ENCODE results near the gene ZMYND19.
"Not testable (repeated sequence)": the region's sequence is repeated elsewhere in the genome, so short reads cannot be mapped to it uniquely, and the experiment has no call there.

The ZMYND19 gene

GRCh38 chr9:137538058-137538457 is 52.3 kb downstream of the ZMYND19 start:
- H4K20me1 ChIP-seq (ENCODE audit: low read depth, low read length) = no peaks in the 10 kb centered on the region
- TF ChIP-seq EZH2phosphoT487 (conservative IDR thresholded peaks at IDR 0.05; ENCODE audit: low read length) = no peak
- TF ChIP-seq CTCF (IDR thresholded peaks at IDR 0.05; ENCODE audit: insufficient read depth, low read length, poor library complexity, severe bottlenecking) = no peak

GRCh38 chr9:137536594-137537131 is 53.6 kb downstream of the ZMYND19 start:
- peak overlapping the region; percentile 88 for H2AFZ ChIP-seq (ENCODE audit: low read depth, low read length, severe bottlenecking)
- not testable (repeated sequence) for H3K4me3 ChIP-seq (ENCODE audit: insufficient read depth, low read length, poor library complexity, severe bottlenecking); H3K27me3 ChIP-seq (ENCODE audit: low read length); H3K9me3 ChIP-seq (ENCODE audit: insufficient read depth, low read length); H3K79me2 ChIP-seq (ENCODE audit: insufficient read depth, low read length); H3K9ac ChIP-seq (ENCODE audit: low read length); H3K9me2 ChIP-seq (replicated peaks; ENCODE audit: insufficient read depth, low read length); H3K36me3 ChIP-seq (ENCODE audit: low read length); H3K27ac ChIP-seq (ENCODE audit: low read depth, low read length); H4K20me1 ChIP-seq (ENCODE audit: low read depth, low read length); H3F3A ChIP-seq (ENCODE audit: insufficient read depth)
- peak overlapping the region; percentile 43 for H3K4me2 ChIP-seq (ENCODE audit: low read depth, low read length, poor library complexity, severe bottlenecking)

More at GRCh38 chr9:137538058-137538457, 52.3 kb downstream of the ZMYND19 start:
- no peak overlapping the region for H3K4me2 ChIP-seq (ENCODE audit: low read depth, low read length, poor library complexity, severe bottlenecking)
- no peaks in the 10 kb centered on the region for H3K79me2 ChIP-seq (ENCODE audit: insufficient read depth, low read length)
- H3K4me3 ChIP-seq (ENCODE audit: insufficient read depth, low read length, poor library complexity, severe bottlenecking) = no peak overlapping the region
- H3K9me3 ChIP-seq (ENCODE audit: insufficient read depth, low read length) = no peaks in the 10 kb centered on the region
- H3K9me2 ChIP-seq (replicated peaks; ENCODE audit: insufficient read depth, low read length) = no peaks in the 10 kb centered on the region
- no peaks in the 10 kb centered on the region for H3K27me3 ChIP-seq (ENCODE audit: low read length)
- H3F3A ChIP-seq (ENCODE audit: insufficient read depth) = peaks cover 5% of the 10 kb centered on the region; the same call in 1 of the 2 replicates
- H3K27ac ChIP-seq (ENCODE audit: low read depth, low read length) = no peak overlapping the region
- no peaks in the 10 kb centered on the region for H3K36me3 ChIP-seq (ENCODE audit: low read length)
- no peak overlapping the region for H3K9ac ChIP-seq (ENCODE audit: low read length)
- no peak overlapping the region for H2AFZ ChIP-seq (ENCODE audit: low read depth, low read length, severe bottlenecking)

- Histone ChIP-seq H3K36me3 (ENCODE audit: low read length) (no peaks in the 10 kb centered on the region), H3K27ac (ENCODE audit: low read depth, low read length) (peak overlapping the region; percentile 44), H3K27me3 (ENCODE audit: low read length) (no peaks in the 10 kb centered on the region), H3K4me2 (ENCODE audit: low read depth, low read length, poor library complexity, severe bottlenecking) (peak overlapping the region; percentile 29), H3K9ac (ENCODE audit: low read length) (peak overlapping the region; percentile 32; the same call in 1 of the 2 replicates), H3K9me3 (ENCODE audit: insufficient read depth, low read length) (no peaks in the 10 kb centered on the region), H3K4me3 (ENCODE audit: insufficient read depth, low read length, poor library complexity, severe bottlenecking) (no peak overlapping the region), H3F3A (ENCODE audit: insufficient read depth) (peaks cover 10% of the 10 kb centered on the region), H3K79me2 (ENCODE audit: insufficient read depth, low read length) (no peaks in the 10 kb centered on the region), H2AFZ (ENCODE audit: low read depth, low read length, severe bottlenecking) (peak overlapping the region; percentile 88), H4K20me1 (ENCODE audit: low read depth, low read length) (no peaks in the 10 kb centered on the region), H3K9me2 (replicated peaks; ENCODE audit: insufficient read depth, low read length) (no peaks in the 10 kb centered on the region)
- TF ChIP-seq CTCF (IDR thresholded peaks at IDR 0.05; ENCODE audit: insufficient read depth, low read length, poor library complexity, severe bottlenecking) (no peak), EZH2phosphoT487 (conservative IDR thresholded peaks at IDR 0.05; ENCODE audit: low read length) (no peak)
Observed at GRCh38 chr9:137535120-137535428, 55.2 kb downstream of the ZMYND19 start.

- no peaks in the 10 kb centered on the region for H3K9me2 ChIP-seq (replicated peaks; ENCODE audit: insufficient read depth, low read length)
- H3K4me2 ChIP-seq (ENCODE audit: low read depth, low read length, poor library complexity, severe bottlenecking) = peak overlapping the region; percentile 29
- H2AFZ ChIP-seq (ENCODE audit: low read depth, low read length, severe bottlenecking) = peak overlapping the region; percentile 88
- no peaks in the 10 kb centered on the region for H4K20me1 ChIP-seq (ENCODE audit: low read depth, low read length)
- peak overlapping the region; percentile 32; the same call in 1 of the 2 replicates for H3K9ac ChIP-seq (ENCODE audit: low read length)
- H3K27me3 ChIP-seq (ENCODE audit: low read length) = no peaks in the 10 kb centered on the region
- no peaks in the 10 kb centered on the region for H3K36me3 ChIP-seq (ENCODE audit: low read length)
- peaks cover 10% of the 10 kb centered on the region for H3F3A ChIP-seq (ENCODE audit: insufficient read depth)
- no peaks in the 10 kb centered on the region for H3K9me3 ChIP-seq (ENCODE audit: insufficient read depth, low read length)
- H3K79me2 ChIP-seq (ENCODE audit: insufficient read depth, low read length) = no peaks in the 10 kb centered on the region
- no peak overlapping the region for H3K4me3 ChIP-seq (ENCODE audit: insufficient read depth, low read length, poor library complexity, severe bottlenecking)
- H3K27ac ChIP-seq (ENCODE audit: low read depth, low read length) = peak overlapping the region; percentile 44; the same call in 1 of the 2 replicates
- TF ChIP-seq EZH2phosphoT487 (conservative IDR thresholded peaks at IDR 0.05; ENCODE audit: low read length) (no peak), CTCF (IDR thresholded peaks at IDR 0.05; ENCODE audit: insufficient read depth, low read length, poor library complexity, severe bottlenecking) (peak; percentile 34)
Observed at GRCh38 chr9:137534256-137535119, 55.8 kb downstream of the ZMYND19 start.

GRCh38 chr9:137532891-137533468 is 57.3 kb downstream of the ZMYND19 start:
- not testable (repeated sequence) for H3K27ac ChIP-seq (ENCODE audit: low read depth, low read length); H3K27me3 ChIP-seq (ENCODE audit: low read length); H3F3A ChIP-seq (ENCODE audit: insufficient read depth); H4K20me1 ChIP-seq (ENCODE audit: low read depth, low read length); H3K79me2 ChIP-seq (ENCODE audit: insufficient read depth, low read length); H3K9ac ChIP-seq (ENCODE audit: low read length); H3K9me2 ChIP-seq (replicated peaks; ENCODE audit: insufficient read depth, low read length); H3K36me3 ChIP-seq (ENCODE audit: low read length); H3K4me3 ChIP-seq (ENCODE audit: insufficient read depth, low read length, poor library complexity, severe bottlenecking); H2AFZ ChIP-seq (ENCODE audit: low read depth, low read length, severe bottlenecking); H3K4me2 ChIP-seq (ENCODE audit: low read depth, low read length, poor library complexity, severe bottlenecking); H3K9me3 ChIP-seq (ENCODE audit: insufficient read depth, low read length)
